ENCODE measurements around the gene EMILIN3.

DNA sequence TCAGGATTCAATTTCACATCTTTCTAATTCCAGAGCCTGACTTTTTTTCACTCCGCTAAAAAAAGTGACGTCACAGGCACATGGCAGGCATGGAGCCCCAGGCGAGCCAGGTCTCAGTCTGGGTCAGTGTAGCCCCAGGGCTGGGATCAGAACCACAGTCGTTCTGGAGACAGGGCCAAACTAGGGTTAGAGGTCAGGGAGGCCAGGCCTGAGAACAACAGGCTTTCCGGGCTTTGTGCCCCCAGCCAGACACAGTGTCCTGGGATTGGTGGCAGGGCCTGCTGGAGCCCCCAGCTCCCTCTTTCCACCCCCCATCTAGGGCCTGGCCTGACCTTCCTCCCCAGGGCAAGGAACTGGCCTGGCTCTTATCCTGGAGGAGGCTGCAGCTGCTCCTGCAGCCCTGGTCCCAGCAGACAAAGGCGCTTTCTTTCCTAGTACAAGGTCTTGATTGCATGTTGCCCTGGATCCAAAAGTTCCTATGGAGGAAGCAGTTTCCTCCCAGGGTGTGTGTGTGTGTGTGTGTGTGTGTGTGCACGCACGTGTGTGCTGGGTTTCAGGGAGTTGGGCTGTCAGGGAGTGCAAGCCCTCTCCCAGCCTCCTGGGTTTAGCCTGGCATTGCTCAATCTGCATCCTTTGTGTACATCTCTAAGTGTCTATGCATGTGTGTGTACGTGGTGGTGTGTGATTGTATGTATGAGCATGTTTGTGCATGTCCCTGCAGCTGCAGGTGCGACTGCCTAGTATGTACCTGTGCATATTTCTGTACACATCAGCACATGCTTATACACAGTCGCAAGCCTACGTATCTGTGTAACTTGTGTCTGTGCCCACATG is 26.5 kb upstream of the EMILIN3 start:
- TF ChIP-seq, protein P1, sequence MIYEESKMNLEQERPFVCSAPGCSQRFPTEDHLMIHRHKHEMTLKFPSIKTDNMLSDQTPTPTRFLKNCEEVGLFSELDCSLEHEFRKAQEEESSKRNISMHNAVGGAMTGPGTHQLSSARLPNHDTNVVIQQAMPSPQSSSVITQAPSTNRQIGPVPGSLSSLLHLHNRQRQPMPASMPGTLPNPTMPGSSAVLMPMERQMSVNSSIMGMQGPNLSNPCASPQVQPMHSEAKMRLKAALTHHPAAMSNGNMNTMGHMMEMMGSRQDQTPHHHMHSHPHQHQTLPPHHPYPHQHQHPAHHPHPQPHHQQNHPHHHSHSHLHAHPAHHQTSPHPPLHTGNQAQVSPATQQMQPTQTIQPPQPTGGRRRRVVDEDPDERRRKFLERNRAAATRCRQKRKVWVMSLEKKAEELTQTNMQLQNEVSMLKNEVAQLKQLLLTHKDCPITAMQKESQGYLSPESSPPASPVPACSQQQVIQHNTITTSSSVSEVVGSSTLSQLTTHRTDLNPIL (CRISPR knock-in tag; IDR thresholded peaks at IDR 0.05; ENCODE audit: low read depth) = no peak
- TF ChIP-seq ZNF8 (CRISPR knock-in tag; IDR thresholded peaks at IDR 0.05) = no peak
- no peak for TF ChIP-seq ESRRG (CRISPR knock-in tag; IDR thresholded peaks at IDR 0.05)
- TF ChIP-seq GLIS3 (CRISPR knock-in tag; IDR thresholded peaks at IDR 0.05) = no peak
- TF ChIP-seq TCF4 (CRISPR knock-in tag; IDR thresholded peaks at IDR 0.05; ENCODE audit: borderline replicate concordance) = no peak
- TF ChIP-seq, protein P2, sequence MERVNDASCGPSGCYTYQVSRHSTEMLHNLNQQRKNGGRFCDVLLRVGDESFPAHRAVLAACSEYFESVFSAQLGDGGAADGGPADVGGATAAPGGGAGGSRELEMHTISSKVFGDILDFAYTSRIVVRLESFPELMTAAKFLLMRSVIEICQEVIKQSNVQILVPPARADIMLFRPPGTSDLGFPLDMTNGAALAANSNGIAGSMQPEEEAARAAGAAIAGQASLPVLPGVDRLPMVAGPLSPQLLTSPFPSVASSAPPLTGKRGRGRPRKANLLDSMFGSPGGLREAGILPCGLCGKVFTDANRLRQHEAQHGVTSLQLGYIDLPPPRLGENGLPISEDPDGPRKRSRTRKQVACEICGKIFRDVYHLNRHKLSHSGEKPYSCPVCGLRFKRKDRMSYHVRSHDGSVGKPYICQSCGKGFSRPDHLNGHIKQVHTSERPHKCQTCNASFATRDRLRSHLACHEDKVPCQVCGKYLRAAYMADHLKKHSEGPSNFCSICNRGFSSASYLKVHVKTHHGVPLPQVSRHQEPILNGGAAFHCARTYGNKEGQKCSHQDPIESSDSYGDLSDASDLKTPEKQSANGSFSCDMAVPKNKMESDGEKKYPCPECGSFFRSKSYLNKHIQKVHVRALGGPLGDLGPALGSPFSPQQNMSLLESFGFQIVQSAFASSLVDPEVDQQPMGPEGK (CRISPR knock-in tag; IDR thresholded peaks at IDR 0.05; ENCODE audit: borderline replicate concordance) = no peak
- TF ChIP-seq, protein P3, sequence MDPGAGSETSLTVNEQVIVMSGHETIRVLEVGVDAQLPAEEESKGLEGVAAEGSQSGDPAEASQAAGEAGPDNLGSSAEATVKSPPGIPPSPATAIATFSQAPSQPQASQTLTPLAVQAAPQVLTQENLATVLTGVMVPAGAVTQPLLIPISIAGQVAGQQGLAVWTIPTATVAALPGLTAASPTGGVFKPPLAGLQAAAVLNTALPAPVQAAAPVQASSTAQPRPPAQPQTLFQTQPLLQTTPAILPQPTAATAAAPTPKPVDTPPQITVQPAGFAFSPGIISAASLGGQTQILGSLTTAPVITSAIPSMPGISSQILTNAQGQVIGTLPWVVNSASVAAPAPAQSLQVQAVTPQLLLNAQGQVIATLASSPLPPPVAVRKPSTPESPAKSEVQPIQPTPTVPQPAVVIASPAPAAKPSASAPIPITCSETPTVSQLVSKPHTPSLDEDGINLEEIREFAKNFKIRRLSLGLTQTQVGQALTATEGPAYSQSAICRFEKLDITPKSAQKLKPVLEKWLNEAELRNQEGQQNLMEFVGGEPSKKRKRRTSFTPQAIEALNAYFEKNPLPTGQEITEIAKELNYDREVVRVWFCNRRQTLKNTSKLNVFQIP (CRISPR knock-in tag; IDR thresholded peaks at IDR 0.05; ENCODE audit: borderline replicate concordance, low read depth) = no peak
- TF ChIP-seq, protein P4, sequence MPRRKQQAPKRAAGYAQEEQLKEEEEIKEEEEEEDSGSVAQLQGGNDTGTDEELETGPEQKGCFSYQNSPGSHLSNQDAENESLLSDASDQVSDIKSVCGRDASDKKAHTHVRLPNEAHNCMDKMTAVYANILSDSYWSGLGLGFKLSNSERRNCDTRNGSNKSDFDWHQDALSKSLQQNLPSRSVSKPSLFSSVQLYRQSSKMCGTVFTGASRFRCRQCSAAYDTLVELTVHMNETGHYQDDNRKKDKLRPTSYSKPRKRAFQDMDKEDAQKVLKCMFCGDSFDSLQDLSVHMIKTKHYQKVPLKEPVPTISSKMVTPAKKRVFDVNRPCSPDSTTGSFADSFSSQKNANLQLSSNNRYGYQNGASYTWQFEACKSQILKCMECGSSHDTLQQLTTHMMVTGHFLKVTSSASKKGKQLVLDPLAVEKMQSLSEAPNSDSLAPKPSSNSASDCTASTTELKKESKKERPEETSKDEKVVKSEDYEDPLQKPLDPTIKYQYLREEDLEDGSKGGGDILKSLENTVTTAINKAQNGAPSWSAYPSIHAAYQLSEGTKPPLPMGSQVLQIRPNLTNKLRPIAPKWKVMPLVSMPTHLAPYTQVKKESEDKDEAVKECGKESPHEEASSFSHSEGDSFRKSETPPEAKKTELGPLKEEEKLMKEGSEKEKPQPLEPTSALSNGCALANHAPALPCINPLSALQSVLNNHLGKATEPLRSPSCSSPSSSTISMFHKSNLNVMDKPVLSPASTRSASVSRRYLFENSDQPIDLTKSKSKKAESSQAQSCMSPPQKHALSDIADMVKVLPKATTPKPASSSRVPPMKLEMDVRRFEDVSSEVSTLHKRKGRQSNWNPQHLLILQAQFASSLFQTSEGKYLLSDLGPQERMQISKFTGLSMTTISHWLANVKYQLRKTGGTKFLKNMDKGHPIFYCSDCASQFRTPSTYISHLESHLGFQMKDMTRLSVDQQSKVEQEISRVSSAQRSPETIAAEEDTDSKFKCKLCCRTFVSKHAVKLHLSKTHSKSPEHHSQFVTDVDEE (CRISPR knock-in tag; IDR thresholded peaks at IDR 0.05) = no peak
- TF ChIP-seq, protein P5, sequence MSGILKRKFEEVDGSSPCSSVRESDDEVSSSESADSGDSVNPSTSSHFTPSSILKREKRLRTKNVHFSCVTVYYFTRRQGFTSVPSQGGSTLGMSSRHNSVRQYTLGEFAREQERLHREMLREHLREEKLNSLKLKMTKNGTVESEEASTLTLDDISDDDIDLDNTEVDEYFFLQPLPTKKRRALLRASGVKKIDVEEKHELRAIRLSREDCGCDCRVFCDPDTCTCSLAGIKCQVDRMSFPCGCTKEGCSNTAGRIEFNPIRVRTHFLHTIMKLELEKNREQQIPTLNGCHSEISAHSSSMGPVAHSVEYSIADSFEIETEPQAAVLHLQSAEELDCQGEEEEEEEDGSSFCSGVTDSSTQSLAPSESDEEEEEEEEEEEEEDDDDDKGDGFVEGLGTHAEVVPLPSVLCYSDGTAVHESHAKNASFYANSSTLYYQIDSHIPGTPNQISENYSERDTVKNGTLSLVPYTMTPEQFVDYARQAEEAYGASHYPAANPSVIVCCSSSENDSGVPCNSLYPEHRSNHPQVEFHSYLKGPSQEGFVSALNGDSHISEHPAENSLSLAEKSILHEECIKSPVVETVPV (CRISPR knock-in tag; IDR thresholded peaks at IDR 0.05) = no peak
- no peak for TF ChIP-seq ARNTL (CRISPR knock-in tag; IDR thresholded peaks at IDR 0.05; ENCODE audit: borderline replicate concordance, low read depth)
